ENCODE data around the gene TMEM198.

The TMEM198 gene

GRCh38 chr2:219508971-219509779 is 34.7 kb upstream of the TMEM198 start:
- H3K4me3 ChIP-seq (replicated peaks in 1 of 2; ENCODE audit: low read depth in 2 of 2, low read length in 2 of 2) = no peak overlapping the region
- TF ChIP-seq CTCF (IDR thresholded peaks at IDR 0.05; ENCODE audit: low read depth, low read length) = no peak
- no peak for DNase-seq (ENCODE audit: low read depth in 2 of 2)

- peak overlapping the region in 1 of 2 donors; percentile 23 for H3K4me3 ChIP-seq (replicated peaks in 1 of 2; ENCODE audit: low read depth in 2 of 2, low read length in 2 of 2)
- peak; percentile 82 for TF ChIP-seq CTCF (IDR thresholded peaks at IDR 0.05; ENCODE audit: low read depth, low read length)
- DNase-seq (ENCODE audit: low read depth in 2 of 2) = peak; percentile 44 to 65
Measured at GRCh38 chr2:219509780-219510511, 33.9 kb upstream of the TMEM198 start.

DNA sequence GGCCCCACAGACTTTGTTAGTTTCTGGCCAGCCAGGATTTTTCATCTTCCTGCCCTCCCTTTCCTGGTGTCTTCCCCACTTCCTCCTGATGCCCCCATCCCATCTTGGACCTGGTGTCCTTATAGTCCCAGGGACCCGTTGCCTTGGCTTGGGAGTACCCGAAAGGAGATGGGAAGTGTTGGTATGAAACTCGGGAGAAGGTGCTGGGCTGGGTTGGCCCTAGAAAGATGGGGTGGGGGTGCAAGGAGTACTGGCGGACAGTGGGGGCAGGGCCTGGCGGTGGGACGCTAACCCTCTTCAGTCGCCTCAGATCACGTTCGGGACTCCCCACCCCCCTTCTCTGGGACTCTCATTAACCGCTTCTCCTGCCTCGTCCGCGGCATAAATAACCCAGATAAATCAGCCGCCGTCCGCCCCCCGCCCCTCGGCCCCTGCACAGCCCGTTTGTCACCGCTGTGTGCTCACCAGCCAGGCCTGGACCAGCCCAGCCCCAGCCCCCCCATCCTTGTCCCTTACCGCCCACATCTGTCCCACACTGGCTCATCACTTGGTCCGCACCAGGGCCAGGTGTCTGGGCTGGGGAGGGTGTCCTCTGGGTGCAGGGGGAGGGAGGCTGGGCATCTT is 33.2 kb upstream of the TMEM198 start:
- no peak for DNase-seq (ENCODE audit: low read depth in 2 of 2)
- H3K4me3 ChIP-seq (replicated peaks in 1 of 2; ENCODE audit: low read depth in 2 of 2, low read length in 2 of 2) = peak overlapping the region in 1 of 2 donors; percentile 23
- no peak for TF ChIP-seq CTCF (IDR thresholded peaks at IDR 0.05; ENCODE audit: low read depth, low read length)

GRCh38 chr2:219511547-219512325 is 32.1 kb upstream of the TMEM198 start:
- TF ChIP-seq CTCF (IDR thresholded peaks at IDR 0.05; ENCODE audit: low read depth, low read length) = no peak
- DNase-seq (ENCODE audit: low read depth in 2 of 2) = no peak
- no peak overlapping the region for H3K4me3 ChIP-seq (replicated peaks in 1 of 2; ENCODE audit: low read depth in 2 of 2, low read length in 2 of 2)

DNA sequence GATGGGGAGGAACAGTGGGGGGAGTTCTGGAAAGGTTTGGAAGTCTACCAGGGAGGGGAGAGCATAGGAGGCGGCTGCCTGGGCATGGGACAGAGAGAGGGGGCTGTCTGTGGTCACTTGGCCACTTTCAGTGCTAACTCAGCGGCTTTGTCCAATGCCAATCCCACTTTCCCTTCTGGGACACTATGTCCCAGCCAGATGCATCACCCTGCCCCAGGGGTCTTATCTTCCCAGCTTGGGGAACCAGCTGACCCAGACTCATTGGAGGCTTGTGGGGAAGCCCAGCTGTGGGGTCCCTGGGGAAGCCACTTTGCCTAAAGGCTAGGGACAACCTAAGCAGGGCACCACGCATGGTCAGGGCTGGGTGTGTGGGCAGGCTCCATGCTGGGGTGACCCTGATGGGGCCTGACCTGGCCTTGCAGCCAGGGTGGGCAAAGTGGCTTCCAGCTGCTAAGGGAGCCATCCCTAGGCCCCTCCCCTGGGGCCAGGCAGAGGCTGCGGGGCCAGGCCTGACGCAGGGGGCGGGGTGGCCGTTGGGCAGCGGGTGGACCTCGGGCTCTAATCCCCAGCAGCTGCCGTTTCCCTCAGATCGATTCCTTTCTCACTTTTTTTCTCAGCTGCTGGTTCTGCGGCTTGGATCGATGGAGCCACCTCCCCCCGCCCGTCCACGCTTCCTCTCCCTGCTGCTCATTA is 31.2 kb upstream of the TMEM198 start:
- TF ChIP-seq CTCF (IDR thresholded peaks at IDR 0.05; ENCODE audit: low read depth, low read length) = no peak
- no peak overlapping the region for H3K4me3 ChIP-seq (replicated peaks in 1 of 2; ENCODE audit: low read depth in 2 of 2, low read length in 2 of 2)
- DNase-seq (ENCODE audit: low read depth in 2 of 2) = no peak

DNA sequence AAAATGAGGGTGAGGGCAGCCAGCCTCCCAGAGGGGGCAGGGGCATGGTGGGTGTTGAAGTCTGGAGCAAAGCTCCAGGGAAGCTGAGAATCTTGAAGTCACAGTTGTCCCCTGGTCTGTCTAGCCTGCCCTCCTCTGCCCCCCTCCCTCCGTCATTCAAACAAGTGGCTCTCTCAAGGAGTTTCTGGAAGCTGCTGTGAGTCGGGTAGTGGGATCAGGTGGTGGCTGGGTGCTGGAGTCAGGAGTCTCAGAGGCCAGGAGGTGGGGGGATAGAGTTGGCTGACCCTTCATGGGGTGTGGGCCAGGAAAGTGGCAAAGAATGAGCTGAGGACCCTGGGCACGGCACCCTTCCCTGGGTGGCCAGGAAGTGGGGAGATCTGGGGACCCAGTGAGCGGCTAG is 30.0 kb upstream of the TMEM198 start:
- no peak overlapping the region for H3K4me3 ChIP-seq (replicated peaks in 1 of 2; ENCODE audit: low read depth in 2 of 2, low read length in 2 of 2)
- DNase-seq (ENCODE audit: low read depth in 2 of 2) = no peak
- no peak for TF ChIP-seq CTCF (IDR thresholded peaks at IDR 0.05; ENCODE audit: low read depth, low read length)
